Stomach smooth muscle (tissue), 2 donors: ENCODE results near the gene CHRDL2.
A peak's percentile ranks its signal among the peaks of the same experiment; 100 is the strongest.
"Not testable (repeated sequence)": the region's sequence is repeated elsewhere in the genome, so short reads cannot be mapped to it uniquely, and the experiment has no call there.

Source experiments
- H3K27ac ChIP-seq: one replicate; pipeline ENCODE4 v1.7.0; 2013; ENCODE audit warnings: mild to moderate bottlenecking, low read length, inconsistent platforms
- H3K27me3 ChIP-seq, 2 donors: one replicate each; pipeline ENCODE4 v1.7.0; 2013; ENCODE audit warnings: low read length in 2 of 2; ENCODE audit not compliant: insufficient read depth in 2 of 2, control insufficient read depth in 1 of 2
- H3K36me3 ChIP-seq, 2 donors: one replicate each; pipeline ENCODE4 v1.7.0; 2013; ENCODE audit warnings: low read length in 2 of 2; ENCODE audit not compliant: control insufficient read depth in 2 of 2, insufficient read depth in 2 of 2
- H3K4me1 ChIP-seq: one replicate; pipeline ENCODE4 v1.7.0; 2013; ENCODE audit warnings: low read length; ENCODE audit not compliant: control insufficient read depth, insufficient read depth
- H3K4me3 ChIP-seq, 2 donors: one replicate each; pipeline ENCODE4 v1.7.0; 2013; ENCODE audit warnings: low read length in 2 of 2
- H3K9ac ChIP-seq, 2 donors: one replicate each; pipeline ENCODE4 v1.7.0; 2013; ENCODE audit warnings: low read length in 2 of 2, mild to moderate bottlenecking in 1 of 2
- H3K9me3 ChIP-seq, 2 donors: one replicate each; pipeline ENCODE4 v1.7.0; 2013; ENCODE audit warnings: low read length in 2 of 2; ENCODE audit not compliant: control insufficient read depth in 2 of 2
- donor health status: healthy.
- donor health status: Pancreatic carcinoma.

The CHRDL2 gene

DNA sequence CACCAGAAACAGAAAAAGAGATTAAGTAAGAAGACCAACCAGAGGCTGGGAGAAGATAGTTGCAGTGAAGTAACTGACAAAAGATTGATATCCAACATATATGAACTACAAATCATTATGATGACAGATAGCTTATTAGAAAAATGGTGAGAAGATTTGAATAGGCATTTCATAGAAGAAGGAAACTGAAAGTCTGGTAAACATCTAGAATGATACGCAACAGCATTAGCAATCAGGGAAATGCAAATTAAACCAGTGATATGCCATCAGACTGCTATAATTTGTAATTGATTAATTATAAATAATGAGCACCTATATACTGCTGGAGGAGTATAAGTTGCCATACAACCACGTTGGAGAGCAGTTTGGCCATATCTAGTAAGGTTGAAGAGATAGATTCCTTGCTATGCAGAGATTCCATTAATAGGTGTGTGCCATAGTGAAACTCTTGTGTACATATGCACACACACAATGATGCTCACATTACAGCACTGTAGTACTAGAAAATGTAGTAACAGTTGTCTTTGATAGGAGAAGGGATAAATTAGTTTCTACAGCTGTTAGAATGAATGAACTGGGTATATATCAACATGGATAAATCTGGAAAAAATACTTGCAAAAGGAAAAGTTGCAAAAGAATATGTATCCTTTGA is 38.0 kb upstream of the CHRDL2 start:
- H3K36me3 ChIP-seq, result no peaks in the 10 kb centered on the region
- H3K27me3 ChIP-seq, result no peaks in the 10 kb centered on the region
- no peaks in the 10 kb centered on the region for H3K9me3 ChIP-seq
- no peaks in the 10 kb centered on the region for H3K4me1 ChIP-seq
- H3K27ac ChIP-seq, result no peak overlapping the region
- no peak overlapping the region for H3K4me3 ChIP-seq
- no peak overlapping the region for H3K9ac ChIP-seq

DNA sequence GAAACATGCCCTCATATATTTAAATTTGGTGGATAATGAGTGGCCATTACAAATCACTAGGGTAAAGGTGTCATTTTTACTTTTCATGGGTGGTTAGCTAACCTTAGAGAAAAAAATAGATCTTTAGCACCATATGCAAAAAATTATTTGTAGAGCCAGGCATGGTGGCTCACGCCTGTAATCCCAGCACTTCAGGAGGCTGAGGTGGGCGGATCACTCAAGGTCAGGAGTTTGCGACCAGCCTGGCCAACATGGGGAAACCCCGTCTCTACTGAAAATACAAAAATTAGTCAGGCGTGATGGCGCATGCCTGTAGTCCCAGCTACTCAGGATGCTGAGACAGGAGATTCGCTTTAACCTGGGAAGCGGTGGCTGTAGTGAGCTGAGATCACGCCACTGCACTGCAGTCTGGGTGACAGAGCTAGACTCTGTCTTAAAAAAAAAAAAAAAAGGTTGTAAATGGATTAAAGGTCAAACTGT is 37.0 kb upstream of the CHRDL2 start:
- H3K27ac ChIP-seq, H3K27me3 ChIP-seq, H3K9me3 ChIP-seq, H3K9ac ChIP-seq, H3K4me3 ChIP-seq, H3K36me3 ChIP-seq, H3K4me1 ChIP-seq: not testable (repeated sequence)

DNA sequence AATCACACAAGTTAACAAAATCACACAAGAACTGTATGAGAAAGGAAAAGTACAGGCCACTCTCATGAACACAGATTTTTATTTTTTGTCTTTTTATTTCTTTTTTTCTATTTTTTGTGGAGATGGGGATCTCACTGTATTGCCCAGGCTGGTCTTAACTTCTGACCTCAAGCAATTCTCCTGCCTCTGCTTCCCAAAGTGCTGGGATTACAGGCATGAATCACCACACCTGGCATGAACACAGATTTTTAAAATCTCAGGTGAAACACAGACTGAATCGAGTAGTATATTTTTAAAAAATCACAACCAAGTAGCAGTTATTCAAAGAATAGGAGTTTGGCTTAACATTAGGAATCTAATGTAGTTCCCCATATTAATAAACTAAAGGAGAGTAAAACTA is 35.7 kb upstream of the CHRDL2 start:
- Histone ChIP-seq H3K4me3 (no peak overlapping the region), H3K9me3 (no peaks in the 10 kb centered on the region), H3K9ac (no peak overlapping the region), H3K27ac (no peak overlapping the region), H3K27me3 (no peaks in the 10 kb centered on the region), H3K36me3 (no peaks in the 10 kb centered on the region), H3K4me1 (no peaks in the 10 kb centered on the region)

DNA sequence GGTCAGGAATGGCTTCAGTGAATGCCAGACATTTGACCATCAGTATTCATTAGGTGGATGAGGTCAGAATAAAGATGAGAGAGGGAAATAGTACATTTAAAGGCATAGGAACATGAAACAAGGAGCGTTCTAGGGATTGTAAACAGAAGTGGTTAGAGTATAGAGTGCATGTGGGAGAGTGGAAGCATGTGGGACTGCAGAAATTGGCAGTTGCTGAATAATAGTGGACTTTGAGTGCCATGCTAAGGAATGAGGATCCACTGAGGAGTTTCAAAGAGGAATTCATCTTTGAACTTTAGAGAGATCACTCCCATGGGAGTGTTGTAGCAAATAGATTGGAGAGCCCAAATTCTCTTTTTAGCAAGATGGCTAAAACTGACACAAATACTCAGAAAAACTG is 25.3 kb upstream of the CHRDL2 start:
- Histone ChIP-seq H3K27me3 (no peaks in the 10 kb centered on the region), H3K4me1 (no peaks in the 10 kb centered on the region), H3K27ac (no peak overlapping the region), H3K9ac (no peak overlapping the region), H3K36me3 (no peaks in the 10 kb centered on the region), H3K4me3 (no peak overlapping the region), H3K9me3 (no peaks in the 10 kb centered on the region)

DNA sequence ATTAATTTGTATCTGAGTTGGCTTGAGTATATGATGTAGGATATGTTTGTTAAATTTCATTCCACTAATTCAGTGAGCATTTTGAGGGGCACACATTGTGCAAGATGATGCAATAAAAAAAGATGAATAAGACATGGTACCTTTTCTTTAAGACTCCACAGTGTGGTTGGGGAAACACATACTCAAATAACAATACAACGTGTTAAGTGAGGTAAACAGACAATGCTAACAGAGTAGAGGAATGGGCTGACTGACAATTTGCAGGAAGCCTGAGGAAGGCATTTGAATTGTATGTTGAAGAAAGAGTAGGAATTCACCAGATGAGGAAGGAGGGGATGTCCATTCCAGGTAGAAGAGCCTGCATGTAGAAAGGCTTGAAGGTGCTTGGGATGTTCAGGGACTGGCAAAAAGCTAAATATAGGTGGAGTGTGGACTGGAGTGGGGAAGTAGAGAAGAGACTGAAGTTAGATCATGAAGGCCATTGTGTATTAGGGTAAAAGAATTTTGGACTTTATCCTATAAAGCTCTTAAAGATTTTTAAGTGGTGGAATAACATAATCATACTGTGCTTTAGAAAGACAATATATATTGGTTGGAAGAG is 24.3 kb upstream of the CHRDL2 start:
- Histone ChIP-seq H3K4me1 (peaks cover 1% of the 10 kb centered on the region), H3K4me3 (no peak overlapping the region), H3K36me3 (no peaks in the 10 kb centered on the region), H3K9ac (no peak overlapping the region), H3K27me3 (no peaks in the 10 kb centered on the region), H3K27ac (no peak overlapping the region), H3K9me3 (no peaks in the 10 kb centered on the region)

DNA sequence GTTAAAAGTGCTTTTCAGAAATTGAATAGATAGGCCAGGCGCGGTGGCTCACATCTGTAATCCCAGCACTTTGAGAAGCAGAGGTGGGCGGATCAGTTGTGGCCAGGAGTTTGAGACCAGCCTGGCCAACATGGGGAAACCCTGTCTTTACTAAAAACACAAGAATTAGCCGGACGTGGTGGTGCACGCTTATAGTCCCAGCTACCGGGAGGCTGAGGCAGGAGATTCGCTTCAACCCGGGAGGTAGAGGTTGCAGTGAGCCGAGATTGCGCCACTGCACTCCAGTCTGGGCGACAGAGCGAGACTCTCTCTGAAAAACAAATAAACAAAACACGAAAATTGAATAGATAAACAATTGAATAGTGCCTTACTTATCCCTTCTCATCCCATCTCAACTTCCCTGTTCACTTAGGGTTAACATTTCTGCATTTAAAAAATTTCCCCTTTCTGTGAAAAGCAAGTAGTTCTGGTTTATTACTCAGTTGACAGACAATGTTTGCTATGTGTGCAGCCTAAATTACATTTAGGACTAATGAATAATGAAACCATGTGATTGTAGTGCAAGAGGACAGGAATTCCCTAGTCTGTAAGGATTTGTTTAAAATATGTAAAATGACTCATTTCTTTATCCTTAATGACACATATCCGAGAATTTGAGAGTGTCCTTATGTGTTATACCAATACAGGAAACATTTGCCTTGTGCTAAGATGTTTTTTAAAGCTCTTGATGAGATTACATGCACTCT is 23.5 kb upstream of the CHRDL2 start:
- Histone ChIP-seq H3K27ac (no peak overlapping the region), H3K4me3 (no peak overlapping the region), H3K9ac (no peak overlapping the region), H3K9me3 (no peaks in the 10 kb centered on the region), H3K4me1 (peaks cover 8% of the 10 kb centered on the region), H3K27me3 (no peaks in the 10 kb centered on the region), H3K36me3 (no peaks in the 10 kb centered on the region)

DNA sequence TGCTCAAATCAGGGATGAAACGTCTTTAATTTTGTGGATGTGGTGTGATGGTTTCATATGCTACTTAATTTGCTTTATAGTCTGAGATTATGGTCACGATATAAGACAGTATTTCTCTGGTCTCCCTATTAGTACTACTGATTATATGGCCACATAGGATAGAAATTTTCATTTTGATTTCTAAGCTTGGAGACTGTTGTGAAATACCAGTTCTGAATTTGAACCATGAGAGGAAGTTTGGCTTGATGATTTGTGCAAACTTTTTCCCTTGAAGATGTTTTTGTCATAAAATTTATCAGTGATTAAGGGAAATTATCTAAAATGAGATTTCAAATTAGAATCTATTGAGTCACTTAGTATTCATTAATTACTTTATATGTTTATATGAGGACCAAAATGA is 20.1 kb upstream of the CHRDL2 start:
- Histone ChIP-seq H3K9me3 (no peaks in the 10 kb centered on the region), H3K4me1 (peaks cover 19% of the 10 kb centered on the region), H3K27ac (no peak overlapping the region), H3K27me3 (no peaks in the 10 kb centered on the region), H3K4me3 (no peak overlapping the region), H3K36me3 (no peaks in the 10 kb centered on the region), H3K9ac (no peak overlapping the region)

DNA sequence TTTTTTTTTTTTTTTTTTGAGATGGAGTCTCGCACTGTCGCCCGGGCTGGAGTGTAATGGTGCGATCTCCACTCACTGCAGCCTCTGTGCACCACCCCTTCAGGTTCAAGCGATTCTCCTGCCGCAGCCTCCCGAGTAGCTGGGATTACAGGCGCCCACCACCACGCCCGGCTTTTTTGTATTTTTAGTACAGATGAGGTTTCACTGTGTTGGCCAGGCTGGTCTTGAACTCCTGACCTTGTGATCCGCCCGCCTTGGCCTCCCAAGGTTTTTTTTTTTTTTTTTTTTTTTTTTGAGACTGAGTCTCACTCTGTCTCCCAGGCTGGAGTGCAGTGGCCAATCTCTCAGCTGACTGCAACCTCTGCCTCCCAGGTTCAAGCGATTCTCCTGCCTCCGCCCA is 19.4 kb upstream of the CHRDL2 start:
- H3K9ac ChIP-seq, H3K4me3 ChIP-seq, H3K27ac ChIP-seq, H3K36me3 ChIP-seq, H3K9me3 ChIP-seq, H3K27me3 ChIP-seq: not testable (repeated sequence)
- peaks cover 19% of the 10 kb centered on the region for H3K4me1 ChIP-seq

DNA sequence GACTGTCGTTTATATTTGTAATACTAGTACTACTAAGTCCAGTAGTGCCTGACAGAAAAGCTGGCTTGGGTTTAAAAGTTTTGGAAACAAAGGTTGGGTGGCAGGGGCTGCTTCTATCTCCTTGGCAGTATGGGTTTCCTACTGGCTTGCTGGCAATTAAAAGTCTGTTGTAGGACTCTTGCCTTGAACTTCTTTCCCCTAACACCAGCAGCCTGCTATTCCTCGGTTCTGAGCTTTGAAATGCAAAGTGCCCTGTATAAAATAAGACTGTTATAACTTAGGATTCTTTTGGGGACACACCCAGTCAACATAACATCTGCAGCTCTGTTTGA is 18.7 kb upstream of the CHRDL2 start:
- Histone ChIP-seq H3K9ac (peak overlapping the region; percentile 71 to 77), H3K4me1 (peaks cover 19% of the 10 kb centered on the region), H3K27ac (peak overlapping the region; percentile 37)

DNA sequence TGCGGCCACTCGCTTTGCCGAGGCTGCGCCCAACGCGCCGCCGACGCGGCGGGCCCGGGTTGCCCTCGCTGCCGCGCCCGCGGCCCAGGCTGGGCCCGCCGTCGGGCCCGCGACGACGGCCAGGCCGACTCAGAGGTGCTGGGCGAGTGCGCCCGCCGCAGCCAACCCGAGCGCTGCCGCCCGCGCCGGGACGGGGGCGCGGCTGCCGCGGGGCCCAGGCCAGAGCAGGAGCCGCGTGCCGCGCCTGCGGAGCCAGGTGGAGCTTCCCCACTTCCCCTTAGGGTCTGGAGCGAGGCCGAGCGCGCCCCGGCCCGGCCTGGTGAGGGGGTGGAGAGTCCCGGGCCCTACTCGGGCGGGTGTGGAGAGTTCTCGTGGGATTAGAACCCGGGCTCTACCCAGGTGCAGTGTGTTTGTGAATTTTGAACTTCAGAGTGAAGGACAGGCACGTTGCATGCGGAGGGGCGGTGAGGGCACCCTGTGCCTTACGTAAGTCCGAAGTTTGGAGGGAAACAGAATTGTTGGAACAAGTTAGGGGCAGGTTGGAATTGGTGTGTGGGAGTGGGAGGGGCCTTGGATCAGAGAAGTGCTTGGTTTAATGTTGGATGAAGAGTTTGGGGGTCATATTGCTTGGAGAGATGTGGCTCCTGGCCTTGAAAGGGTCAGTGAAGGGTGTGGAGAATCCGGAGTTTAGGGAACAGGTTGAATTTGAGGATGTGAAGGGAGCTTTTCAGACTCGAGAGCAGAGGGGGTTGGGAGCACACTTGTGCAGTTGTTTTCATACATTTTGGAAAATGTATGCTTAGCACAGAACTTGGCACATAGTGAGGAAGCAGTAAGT is 18.1 kb upstream of the CHRDL2 start:
- peaks cover 19% of the 10 kb centered on the region for H3K4me1 ChIP-seq
- no peaks in the 10 kb centered on the region for H3K27me3 ChIP-seq

More for the DNA sequence above, 18.7 kb upstream of the CHRDL2 start:
- Histone ChIP-seq H3K4me3 (peak overlapping the region; percentile 83 to 86), H3K36me3 (no peaks in the 10 kb centered on the region), H3K27me3 (no peaks in the 10 kb centered on the region), H3K9me3 (no peaks in the 10 kb centered on the region)

More for the DNA sequence above, 18.1 kb upstream of the CHRDL2 start:
- Histone ChIP-seq H3K36me3 (no peaks in the 10 kb centered on the region), H3K9me3 (no peaks in the 10 kb centered on the region), H3K4me3 (peak overlapping the region; percentile 83 to 86), H3K9ac (peak overlapping the region; percentile 73 to 77), H3K27ac (peak overlapping the region; percentile 92)
